ENCODE measurements around the gene HLA-DPA1.

GRCh38 chr6:33029328-33030184 lies 43.9 kb downstream of the HLA-DPA1 start:
- TF ChIP-seq, protein P1, sequence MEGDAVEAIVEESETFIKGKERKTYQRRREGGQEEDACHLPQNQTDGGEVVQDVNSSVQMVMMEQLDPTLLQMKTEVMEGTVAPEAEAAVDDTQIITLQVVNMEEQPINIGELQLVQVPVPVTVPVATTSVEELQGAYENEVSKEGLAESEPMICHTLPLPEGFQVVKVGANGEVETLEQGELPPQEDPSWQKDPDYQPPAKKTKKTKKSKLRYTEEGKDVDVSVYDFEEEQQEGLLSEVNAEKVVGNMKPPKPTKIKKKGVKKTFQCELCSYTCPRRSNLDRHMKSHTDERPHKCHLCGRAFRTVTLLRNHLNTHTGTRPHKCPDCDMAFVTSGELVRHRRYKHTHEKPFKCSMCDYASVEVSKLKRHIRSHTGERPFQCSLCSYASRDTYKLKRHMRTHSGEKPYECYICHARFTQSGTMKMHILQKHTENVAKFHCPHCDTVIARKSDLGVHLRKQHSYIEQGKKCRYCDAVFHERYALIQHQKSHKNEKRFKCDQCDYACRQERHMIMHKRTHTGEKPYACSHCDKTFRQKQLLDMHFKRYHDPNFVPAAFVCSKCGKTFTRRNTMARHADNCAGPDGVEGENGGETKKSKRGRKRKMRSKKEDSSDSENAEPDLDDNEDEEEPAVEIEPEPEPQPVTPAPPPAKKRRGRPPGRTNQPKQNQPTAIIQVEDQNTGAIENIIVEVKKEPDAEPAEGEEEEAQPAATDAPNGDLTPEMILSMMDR (conservative IDR thresholded peaks at IDR 0.05; ENCODE audit: low read length), result no peak
- no peak for TF ChIP-seq EZH2phosphoT487 (IDR thresholded peaks at IDR 0.05; ENCODE audit: borderline replicate concordance)
